HepG2 (cell line): ENCODE data around the gene MALRD1. TPM values are rescaled to one million over a fixed set of nuclear protein-coding genes. Genes with fewer than 3 reads are reported as not detected.

Source experiments
- ATAC-seq: fragments of 200-7000 bp; cut with Tn5 transposase; 3 replicates; pipeline ENCODE4 v1.9.1; 2020; ENCODE audit warnings: mild to moderate bottlenecking, moderate library complexity
- BruUV-seq: library from RNA; stranded (reverse); fragments of 400-500 nt; replicated peaks from 2 replicates; lab custom pipeline; 2021; lab: Mats Ljungman, UMichigan
- CTCF ChIA-PET: fragments of 300-600 bp; formaldehyde crosslinking; extraction: SDS; loops from one replicate; lab custom pipeline; 2021; ENCODE audit warnings: low total read pairs, inconsistent platforms, low intra/inter-chr PET ratio; lab: Yijun Ruan, JAX
- POLR2A ChIA-PET: fragments of 350-600 bp; sonication (Branson Sonifier 250); formaldehyde crosslinking; loops from one replicate; lab custom pipeline; 2020; ENCODE audit warnings: antibody characterized with exemption, inconsistent platforms; lab: Yijun Ruan, JAX
- DNase-seq: peaks from one replicate; pipeline ENCODE4 v3.0.0-alpha.2; 2015; ENCODE audit warnings: low spot score
- FAIRE-seq: peaks from 3 replicates; lab custom pipeline; 2011; peaks lifted over from hg19 to GRCh38; lab: Jason Lieb, UNC
- H2AFZ ChIP-seq: one replicate; pipeline ENCODE4 v1.6.1; 2011; ENCODE audit warnings: low read length, inconsistent platforms
- H3K27ac ChIP-seq: fragments of 300-600 bp; 3 replicates; pipeline ENCODE4 v1.8.0; 2011; ENCODE audit warnings: mixed run types, mild to moderate bottlenecking, mixed read lengths, low read length, inconsistent platforms; ENCODE audit not compliant: insufficient read depth; ENCODE audit errors: extremely low read length
- H3K27me3 ChIP-seq, 2 experiments: fragments of 200-600 bp in 1 of 2; 2 replicates in 1 of 2; 3 replicates in 1 of 2; pipeline versions ENCODE4 v1.6.0 to v1.8.0; 2011; ENCODE audit warnings: low read length in 2 of 2, mild to moderate bottlenecking in 2 of 2, moderate library complexity in 2 of 2, inconsistent platforms in 1 of 2; ENCODE audit not compliant: insufficient read depth in 2 of 2, control insufficient read depth in 1 of 2
- H3K36me3 ChIP-seq, 2 experiments: fragments of 200-600 bp in 1 of 2; replicated peaks in 1 of 2; 2 replicates in 1 of 2; 3 replicates in 1 of 2; pipeline versions ENCODE4 v1.5.1 to v1.8.0; 2011; ENCODE audit warnings: low read length in 2 of 2, inconsistent platforms in 1 of 2; ENCODE audit not compliant: insufficient read depth in 2 of 2, control insufficient read depth in 1 of 2
- H3K4me1 ChIP-seq: 2 replicates; pipeline ENCODE4 v1.5.1; 2012; ENCODE audit warnings: low read length, inconsistent platforms; ENCODE audit not compliant: insufficient read depth
- H3K4me2 ChIP-seq: 2 replicates; pipeline ENCODE4 v1.6.0; 2011; ENCODE audit warnings: low read depth, low read length, inconsistent platforms
- H3K4me3 ChIP-seq, 3 experiments: fragments of 200-600 bp in 1 of 3; sonication (generic), shearing (Covaris generic) in 1 of 3; replicated peaks in 1 of 3; 2 replicates each; pipeline ENCODE4 v1.5.1; 2011 to 2016; ENCODE audit warnings: low read length in 3 of 3, inconsistent platforms in 2 of 3, low read depth in 2 of 3, mild to moderate bottlenecking in 2 of 3, control low read depth in 1 of 3, mixed read lengths in 1 of 3; ENCODE audit not compliant: insufficient read depth in 1 of 3
- H3K79me2 ChIP-seq: one replicate; pipeline ENCODE4 v1.6.1; 2011; ENCODE audit warnings: low read length, inconsistent platforms; ENCODE audit not compliant: insufficient read depth
- H3K9ac ChIP-seq: 2 replicates; pipeline ENCODE4 v1.6.0; 2011; ENCODE audit warnings: mild to moderate bottlenecking, low read depth, low read length, inconsistent platforms; ENCODE audit not compliant: insufficient read depth
- H3K9me3 ChIP-seq: 2 replicates; pipeline ENCODE4 v1.5.1; 2012; ENCODE audit warnings: mild to moderate bottlenecking, low read length
- H4K20me1 ChIP-seq: 2 replicates; pipeline ENCODE4 v1.6.0; 2011; ENCODE audit warnings: inconsistent platforms, mild to moderate bottlenecking, low read length, moderate library complexity; ENCODE audit not compliant: insufficient read depth
- ATAD3A ChIP-seq: sonication (generic); formaldehyde crosslinking; IDR thresholded peaks from 2 replicates; pipeline ENCODE4 v1.4.0; 2020; ENCODE audit warnings: missing genetic modification reagents
- DNMT1 ChIP-seq: sonication (generic); formaldehyde crosslinking; IDR thresholded peaks from 2 replicates; pipeline ENCODE4 v1.5.1; 2020; ENCODE audit warnings: mild to moderate bottlenecking, missing genetic modification reagents
- EP300 ChIP-seq, 3 experiments: sonication (generic) in 1 of 3; formaldehyde crosslinking in 1 of 3; IDR thresholded peaks; 2 replicates each; pipeline versions ENCODE4 v1.5.1 to v1.6.1; 2011 to 2020; ENCODE audit warnings: low read depth in 2 of 3, low read length in 2 of 3, borderline replicate concordance in 1 of 3, improper control_type of control experiment in 1 of 3, mild to moderate bottlenecking in 1 of 3, missing genetic modification reagents in 1 of 3, moderate library complexity in 1 of 3
- HNF4A ChIP-seq: sonication (generic); formaldehyde crosslinking; IDR thresholded peaks from 2 replicates; pipeline ENCODE4 v1.4.0; 2020; ENCODE audit warnings: missing genetic modification reagents
- HOXD1 ChIP-seq: sonication (generic); formaldehyde crosslinking; IDR thresholded peaks from 2 replicates; pipeline ENCODE4 v1.5.0; 2020; ENCODE audit warnings: missing genetic modification reagents
- IRF2 ChIP-seq: IDR thresholded peaks from 2 replicates; pipeline ENCODE4 v1.6.1; 2018; ENCODE audit warnings: missing genetic modification reagents, missing compliant biosample characterization
- MTA1 ChIP-seq: sonication (generic); formaldehyde crosslinking; IDR thresholded peaks from 2 replicates; pipeline ENCODE4 v1.4.0; 2020; ENCODE audit warnings: missing genetic modification reagents, mild to moderate bottlenecking, borderline replicate concordance
- MTF2 ChIP-seq: sonication (generic); formaldehyde crosslinking; IDR thresholded peaks from 2 replicates; pipeline ENCODE4 v1.5.0; 2020; ENCODE audit warnings: missing genetic modification reagents, borderline replicate concordance
- NBN ChIP-seq: fragments of 450-650 bp; conservative IDR thresholded peaks from 2 replicates; pipeline ENCODE4 v1.6.1; 2017
- NFRKB ChIP-seq: fragments of 450-650 bp; IDR thresholded peaks from 2 replicates; pipeline ENCODE4 v1.6.1; 2017
- SALL1 ChIP-seq: sonication (generic); formaldehyde crosslinking; IDR thresholded peaks from 2 replicates; pipeline ENCODE4 v1.8.0; 2022; ENCODE audit warnings: mild to moderate bottlenecking, missing genetic modification reagents
- SIN3A ChIP-seq: IDR thresholded peaks from 2 replicates; pipeline ENCODE4 v1.6.1; 2011; ENCODE audit warnings: low read depth, mild to moderate bottlenecking, control low read depth, low read length, borderline replicate concordance
- SMAD9 ChIP-seq: sonication (generic); formaldehyde crosslinking; IDR thresholded peaks from 2 replicates; pipeline ENCODE4 v1.5.1; 2020; ENCODE audit warnings: mild to moderate bottlenecking, missing genetic modification reagents
- SP140L ChIP-seq: sonication (generic); formaldehyde crosslinking; IDR thresholded peaks from 2 replicates; pipeline ENCODE4 v1.4.0; 2020; ENCODE audit warnings: missing genetic modification reagents, borderline replicate concordance
- SYNCRIP ChIP-seq: fragments of 200-400 bp; formaldehyde crosslinking; IDR thresholded peaks from 2 replicates; pipeline ENCODE4 v1.6.1; 2018; ENCODE audit warnings: mild to moderate bottlenecking, low read depth, low read length; ENCODE audit not compliant: insufficient read depth
- ZBTB21 ChIP-seq: sonication (generic); formaldehyde crosslinking; IDR thresholded peaks from 2 replicates; pipeline ENCODE4 v1.4.0; 2020; ENCODE audit warnings: missing genetic modification reagents
- ZC3H4 ChIP-seq: sonication (generic); formaldehyde crosslinking; IDR thresholded peaks from 2 replicates; pipeline ENCODE4 v1.4.0; 2020; ENCODE audit warnings: missing genetic modification reagents, borderline replicate concordance
- ZNF101 ChIP-seq: sonication (generic); formaldehyde crosslinking; IDR thresholded peaks from 2 replicates; pipeline ENCODE4 v1.4.0; 2020; ENCODE audit warnings: mild to moderate bottlenecking, low read depth, missing genetic modification reagents, borderline replicate concordance
- ZNF430 ChIP-seq: sonication (generic); formaldehyde crosslinking; IDR thresholded peaks from 2 replicates; pipeline ENCODE4 v1.9.0; 2021; ENCODE audit warnings: mild to moderate bottlenecking, missing genetic modification reagents
- ZNF75D ChIP-seq: sonication (generic); formaldehyde crosslinking; IDR thresholded peaks from 2 replicates; pipeline ENCODE4 v1.8.1; 2023; ENCODE audit warnings: missing genetic modification reagents, mild to moderate bottlenecking, borderline replicate concordance
- WGBS: methylation state at CpG from one replicate; pipeline ENCODE4 v1.1.6; 2017; ENCODE audit warnings: low lambda C conversion rate; 5-methylcytosine and 5-hydroxymethylcytosine counted together
- in situ Hi-C: cut with HindIII; loops from 2 replicates; pipeline ENCODE4 v1.10.0; 2017; ENCODE audit warnings: low pct_unique_long_range_greater_than_20kb; ENCODE audit not compliant: extremely low pct_ligation_motif_present
- intact Hi-C: fragments of 100-400 bp; cut with micrococcal nuclease; formaldehyde crosslinking; loops from one replicate; pipeline ENCODE4 v1.10.0; 2022; ENCODE audit not compliant: unreplicated experiment
- polyA plus RNA-seq, 8 experiments: library from polyadenylated mRNA; depleted of rRNA in 3 of 8; stranded (reverse) in 7 of 8; unstranded in 1 of 8; fragments of >200 nt; fragmentation: Illumina TruSeq in 4 of 8; extraction: Trizol in 4 of 8; gene quantifications; 2 replicates each; pipeline versions ENCODE4 v1.2.1 to v1.2.3, GENCODE V29; 2011 to 2016; ENCODE audit warnings: low read depth in 4 of 8, missing spikeins in 1 of 8, mixed read lengths in 1 of 8; ENCODE audit not compliant: insufficient read depth in 1 of 8
- total RNA-seq, 5 experiments: library from RNA; depleted of rRNA; stranded (reverse); fragments of >200 nt; fragmentation: Illumina TruSeq; extraction: Trizol; gene quantifications; 2 replicates each; pipeline ENCODE4 v1.2.3, GENCODE V29; 2016; ENCODE audit warnings: low read depth in 1 of 5
- TF ChIP-seq, protein P1 (sequence below): sonication (generic); formaldehyde crosslinking; IDR thresholded peaks from 2 replicates; pipeline ENCODE4 v1.8.0; 2022; ENCODE audit warnings: mild to moderate bottlenecking, missing genetic modification reagents, moderate library complexity
- TF ChIP-seq, protein P2 (sequence below): sonication (generic); formaldehyde crosslinking; conservative IDR thresholded peaks from 2 replicates; pipeline ENCODE4 v1.8.0; 2022; ENCODE audit warnings: low read depth, missing genetic modification reagents
- TF ChIP-seq, protein P3 (sequence below): sonication (generic); formaldehyde crosslinking; IDR thresholded peaks from 2 replicates; pipeline ENCODE4 v1.5.0; 2020; ENCODE audit warnings: missing genetic modification reagents

The MALRD1 gene
- total and polyA plus RNA-seq, 2 of the 13 experiments (the other 11 are each of a cell fraction or from before 2014, with no cell fraction given) = 5.7 to 15.4 TPM

DNA sequence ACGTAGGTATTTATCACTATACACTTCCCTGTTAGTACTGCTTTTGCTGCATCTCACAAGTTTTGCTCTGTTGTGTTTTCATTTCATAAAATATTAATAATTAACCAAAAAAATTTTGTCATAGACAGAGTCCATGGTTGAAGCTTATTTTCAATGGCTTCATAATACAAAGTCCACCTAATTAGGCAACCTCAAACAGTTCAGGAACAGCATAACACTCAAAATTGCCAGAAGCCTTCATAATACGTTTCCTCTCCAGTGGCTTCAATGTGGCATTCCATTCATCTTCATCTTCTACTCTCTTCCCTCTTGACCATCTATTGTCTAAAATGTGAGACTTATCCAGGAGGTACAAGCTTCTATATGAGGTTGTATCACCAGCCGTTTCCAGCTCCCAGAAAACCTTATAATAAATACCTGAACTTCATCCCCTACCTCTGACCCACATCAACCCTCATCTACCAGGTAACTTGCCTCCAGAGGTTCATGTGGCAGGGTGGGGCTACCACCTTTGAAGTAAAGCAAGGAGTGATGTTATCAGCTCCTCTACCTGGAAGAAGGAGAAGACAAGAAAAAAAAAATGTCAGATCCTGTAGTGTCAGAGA is 337.3 kb downstream of the MALRD1 start (continued):
- TF ChIP-seq SALL1 (CRISPR knock-in tag) (no peak; the same call in 1 of the 2 replicates), ZC3H4 (CRISPR knock-in tag) (no peak), IRF2 (CRISPR knock-in tag) (no peak), MTA1 (CRISPR knock-in tag) (no peak), ZNF75D (CRISPR knock-in tag) (no peak), EP300 (IDR thresholded peaks at IDR 0.05; ENCODE audit: low read depth in 2 of 2, low read length in 2 of 2) (0 out of 4 replicates have a peak, but pooled peaks of 1 of the 2 experiments have one; percentile 12), EP300 (CRISPR knock-in tag; IDR thresholded peaks at IDR 0.05; ENCODE audit: borderline replicate concordance) (no peak), NFRKB (no peak), HOXD1 (CRISPR knock-in tag) (no peak), SIN3A (no peak), ZNF430 (CRISPR knock-in tag) (no peak), HNF4A (CRISPR knock-in tag) (peak; percentile 86)

DNA sequence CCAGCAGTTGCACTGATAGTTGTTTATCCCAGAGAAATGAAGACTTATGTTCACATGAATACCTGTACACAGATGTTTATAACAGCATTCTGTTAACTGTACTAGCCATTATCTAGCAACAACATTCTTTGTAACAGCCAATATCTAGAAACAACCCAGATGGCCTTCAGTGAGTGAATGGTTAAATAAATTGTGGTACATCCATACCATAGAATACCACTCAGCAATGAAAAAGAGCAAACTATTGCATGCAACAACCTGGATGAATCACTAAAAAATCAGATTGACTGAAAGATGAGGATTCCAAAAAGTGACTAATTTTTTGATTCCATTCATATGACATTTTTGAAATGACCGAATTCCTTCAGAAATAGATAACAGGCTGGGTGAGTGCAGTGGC is 360.3 kb downstream of the MALRD1 start:
- ChIA-PET POLR2A (no interaction called here), CTCF (no interaction called here)
- in situ Hi-C loops = no loop called here
- no TSS peak for BruUV-seq
- no peak overlapping the region for H2AFZ ChIP-seq
- ATAC-seq = no peak
- H3K27ac ChIP-seq = no peak overlapping the region
- no peaks in the 10 kb centered on the region for H3K4me1 ChIP-seq
- H3K9ac ChIP-seq = no peak overlapping the region
- H3K27me3 ChIP-seq = no peaks in the 10 kb centered on the region
- H3K4me3 ChIP-seq = no peak overlapping the region
- H4K20me1 ChIP-seq = no peaks in the 10 kb centered on the region
- H3K9me3 ChIP-seq = no peaks in the 10 kb centered on the region
- no peak for DNase-seq
- no peaks in the 10 kb centered on the region for H3K36me3 ChIP-seq
- H3K79me2 ChIP-seq = no peaks in the 10 kb centered on the region
- no peak overlapping the region for H3K4me2 ChIP-seq
- 28% methylated on average over 1 of the region's 1 CpG for WGBS
- FAIRE-seq = no peak
- intact Hi-C loops = no loop called here
- no peak for TF ChIP-seq ATAD3A (CRISPR knock-in tag)
- no peak for TF ChIP-seq ZBTB21 (CRISPR knock-in tag)
- TF ChIP-seq ZNF101 (CRISPR knock-in tag) = no peak
- TF ChIP-seq, protein P1, sequence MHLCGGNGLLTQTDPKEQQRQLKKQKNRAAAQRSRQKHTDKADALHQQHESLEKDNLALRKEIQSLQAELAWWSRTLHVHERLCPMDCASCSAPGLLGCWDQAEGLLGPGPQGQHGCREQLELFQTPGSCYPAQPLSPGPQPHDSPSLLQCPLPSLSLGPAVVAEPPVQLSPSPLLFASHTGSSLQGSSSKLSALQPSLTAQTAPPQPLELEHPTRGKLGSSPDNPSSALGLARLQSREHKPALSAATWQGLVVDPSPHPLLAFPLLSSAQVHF (CRISPR knock-in tag) = no peak
- no peak for TF ChIP-seq NBN
- TF ChIP-seq, protein P2, sequence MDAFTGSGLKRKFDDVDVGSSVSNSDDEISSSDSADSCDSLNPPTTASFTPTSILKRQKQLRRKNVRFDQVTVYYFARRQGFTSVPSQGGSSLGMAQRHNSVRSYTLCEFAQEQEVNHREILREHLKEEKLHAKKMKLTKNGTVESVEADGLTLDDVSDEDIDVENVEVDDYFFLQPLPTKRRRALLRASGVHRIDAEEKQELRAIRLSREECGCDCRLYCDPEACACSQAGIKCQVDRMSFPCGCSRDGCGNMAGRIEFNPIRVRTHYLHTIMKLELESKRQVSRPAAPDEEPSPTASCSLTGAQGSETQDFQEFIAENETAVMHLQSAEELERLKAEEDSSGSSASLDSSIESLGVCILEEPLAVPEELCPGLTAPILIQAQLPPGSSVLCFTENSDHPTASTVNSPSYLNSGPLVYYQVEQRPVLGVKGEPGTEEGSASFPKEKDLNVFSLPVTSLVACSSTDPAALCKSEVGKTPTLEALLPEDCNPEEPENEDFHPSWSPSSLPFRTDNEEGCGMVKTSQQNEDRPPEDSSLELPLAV (CRISPR knock-in tag) = no peak
- TF ChIP-seq SYNCRIP = no peak
- no peak for TF ChIP-seq SMAD9 (CRISPR knock-in tag)
- TF ChIP-seq DNMT1 = no peak
- TF ChIP-seq SP140L (CRISPR knock-in tag) = no peak
- no peak for TF ChIP-seq MTF2 (CRISPR knock-in tag)
- TF ChIP-seq, protein P3, sequence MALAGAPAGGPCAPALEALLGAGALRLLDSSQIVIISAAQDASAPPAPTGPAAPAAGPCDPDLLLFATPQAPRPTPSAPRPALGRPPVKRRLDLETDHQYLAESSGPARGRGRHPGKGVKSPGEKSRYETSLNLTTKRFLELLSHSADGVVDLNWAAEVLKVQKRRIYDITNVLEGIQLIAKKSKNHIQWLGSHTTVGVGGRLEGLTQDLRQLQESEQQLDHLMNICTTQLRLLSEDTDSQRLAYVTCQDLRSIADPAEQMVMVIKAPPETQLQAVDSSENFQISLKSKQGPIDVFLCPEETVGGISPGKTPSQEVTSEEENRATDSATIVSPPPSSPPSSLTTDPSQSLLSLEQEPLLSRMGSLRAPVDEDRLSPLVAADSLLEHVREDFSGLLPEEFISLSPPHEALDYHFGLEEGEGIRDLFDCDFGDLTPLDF (CRISPR knock-in tag) = no peak
